ENCODE data around the gene UQCRFS1.
"Not testable (repeated sequence)": the region's sequence is repeated elsewhere in the genome, so short reads cannot be mapped to it uniquely, and the experiment has no call there.

The UQCRFS1 gene

DNA sequence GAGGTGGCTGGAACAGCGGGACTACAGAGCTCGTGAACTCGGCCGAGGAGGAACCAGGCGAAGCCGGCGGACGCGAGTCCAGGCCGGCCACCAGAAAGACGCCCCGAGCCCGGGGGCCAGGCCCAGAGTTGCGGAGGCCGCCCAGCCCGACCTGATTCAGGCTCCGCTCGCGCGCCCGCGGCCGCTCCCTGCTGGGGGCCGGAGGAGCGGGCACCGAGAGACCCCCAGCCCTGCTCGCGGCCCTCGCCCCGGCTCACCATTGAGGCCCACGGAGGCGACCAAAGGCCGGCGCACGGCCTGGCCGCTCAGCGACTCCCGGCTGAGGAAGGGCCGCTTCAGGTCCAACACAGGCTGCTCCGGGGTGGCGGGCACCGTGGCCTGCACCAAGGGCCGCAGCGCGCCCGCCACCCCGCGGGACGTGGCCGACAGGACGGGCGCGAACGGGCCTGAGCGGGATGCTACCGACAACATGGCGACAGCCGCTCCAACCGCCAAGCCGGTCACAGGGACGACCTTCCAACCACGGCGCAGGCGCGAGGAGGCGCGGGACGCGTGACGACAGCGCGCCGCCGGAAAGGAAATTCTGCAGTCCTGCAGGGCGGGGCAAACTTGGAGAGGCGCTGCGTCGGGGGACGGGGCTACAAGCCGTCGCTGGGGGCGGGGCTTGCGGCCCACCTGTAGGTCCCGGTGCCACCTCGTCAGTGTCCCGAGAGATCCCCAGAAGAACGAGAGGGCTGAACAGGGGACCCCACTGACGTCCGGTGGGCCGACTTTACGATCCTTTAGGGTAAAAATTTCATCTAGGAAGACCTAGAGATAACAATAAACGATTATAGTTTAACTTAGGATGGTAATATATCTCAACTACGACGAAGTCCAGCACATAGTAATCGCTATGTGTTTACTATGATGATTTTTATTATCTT, at the start of gene UQCRFS1:
UQCRFS1 (minus strand) TSS at position 504 of the 926 bp plus-strand sequence; CDS start at position 471, 33 bp downstream.
- peak within 1 kb of the TSS; percentile 73 for H3K4me3 ChIP-seq (ENCODE audit: low read length)
- H3K36me3 ChIP-seq (ENCODE audit: control insufficient read depth, insufficient read depth, low read length): no peaks in the 10 kb centered on the region
- no peaks in the 10 kb centered on the region for H3K9me3 ChIP-seq (ENCODE audit: control insufficient read depth, low read length)
- peak within 1 kb of the TSS; percentile 99 for H3K9ac ChIP-seq (ENCODE audit: low read length)
- H3K4me1 ChIP-seq (ENCODE audit: control insufficient read depth, insufficient read depth, low read length): no peaks in the 10 kb centered on the region
- H3K27me3 ChIP-seq (ENCODE audit: control insufficient read depth, insufficient read depth, low read length): no peaks in the 10 kb centered on the region

DNA sequence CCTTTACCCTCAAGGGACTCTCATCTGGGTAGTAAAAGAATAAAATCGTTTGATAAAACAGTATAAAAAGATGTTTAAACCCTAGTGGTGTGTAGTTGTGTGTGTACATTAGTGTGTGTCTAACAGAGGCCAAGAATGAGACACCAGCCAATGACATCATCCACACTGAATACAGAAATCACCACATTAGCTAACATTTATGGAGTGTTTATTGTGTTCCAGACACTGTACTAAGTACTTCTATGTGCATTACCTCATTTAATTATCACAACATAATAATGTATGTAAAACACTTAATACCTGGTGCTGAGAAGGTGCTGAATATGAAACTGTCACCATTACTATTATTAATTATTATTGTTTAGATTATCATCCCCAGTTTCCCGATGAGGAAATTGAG, 49.1 kb upstream of the UQCRFS1 start:
- H3K9ac ChIP-seq (ENCODE audit: low read length): no peak overlapping the region
- H3K4me3 ChIP-seq (ENCODE audit: low read length): no peak overlapping the region
- no peaks in the 10 kb centered on the region for H3K4me1 ChIP-seq (ENCODE audit: control insufficient read depth, insufficient read depth, low read length)
- no peaks in the 10 kb centered on the region for H3K36me3 ChIP-seq (ENCODE audit: control insufficient read depth, insufficient read depth, low read length)
- no peaks in the 10 kb centered on the region for H3K27me3 ChIP-seq (ENCODE audit: control insufficient read depth, insufficient read depth, low read length)
- no peaks in the 10 kb centered on the region for H3K9me3 ChIP-seq (ENCODE audit: control insufficient read depth, low read length)

DNA sequence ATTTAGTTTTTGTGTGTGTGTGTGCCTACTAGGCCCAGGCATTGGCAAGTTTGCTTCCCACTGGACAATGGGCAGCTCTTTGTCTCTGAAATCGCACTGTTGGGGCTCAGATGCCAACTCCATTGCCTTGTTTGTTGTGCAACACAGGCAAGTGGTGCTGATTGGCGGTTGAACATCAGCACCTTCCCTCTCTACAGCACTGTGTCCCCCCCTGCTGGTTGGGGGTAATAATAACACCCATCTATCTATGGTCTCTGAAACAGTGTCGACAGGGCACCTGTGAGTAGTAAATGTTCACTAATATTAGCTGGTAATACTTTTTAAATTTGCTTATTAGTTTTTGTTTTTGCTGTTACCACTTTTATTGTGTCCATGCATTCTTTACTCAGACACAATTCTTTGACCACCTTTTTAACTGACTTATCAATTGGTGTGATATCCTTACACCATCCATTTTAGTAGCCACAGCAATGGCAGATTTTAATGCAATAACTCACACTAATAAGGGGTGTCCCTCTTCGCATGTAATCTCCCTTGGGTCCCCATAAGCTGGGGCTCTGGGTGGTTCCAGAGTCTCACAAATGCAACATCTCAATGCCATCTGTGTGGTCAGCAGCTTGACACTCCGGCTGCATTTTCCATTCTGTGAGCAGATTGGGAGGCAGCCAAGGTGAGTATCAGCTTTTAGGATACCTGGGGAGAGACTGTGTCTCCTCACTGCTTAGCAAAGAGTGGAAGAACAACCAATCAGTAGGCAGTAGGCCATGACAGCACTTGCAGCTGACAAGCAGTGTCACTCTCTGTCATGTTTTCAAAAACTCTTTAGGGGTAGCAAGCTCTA, 47.7 kb upstream of the UQCRFS1 start:
- Histone ChIP-seq H3K36me3 (ENCODE audit: control insufficient read depth, insufficient read depth, low read length) (no peaks in the 10 kb centered on the region), H3K9me3 (ENCODE audit: control insufficient read depth, low read length) (no peaks in the 10 kb centered on the region), H3K4me3 (ENCODE audit: low read length) (no peak overlapping the region), H3K9ac (ENCODE audit: low read length) (no peak overlapping the region), H3K4me1 (ENCODE audit: control insufficient read depth, insufficient read depth, low read length) (no peaks in the 10 kb centered on the region), H3K27me3 (ENCODE audit: control insufficient read depth, insufficient read depth, low read length) (no peaks in the 10 kb centered on the region)

DNA sequence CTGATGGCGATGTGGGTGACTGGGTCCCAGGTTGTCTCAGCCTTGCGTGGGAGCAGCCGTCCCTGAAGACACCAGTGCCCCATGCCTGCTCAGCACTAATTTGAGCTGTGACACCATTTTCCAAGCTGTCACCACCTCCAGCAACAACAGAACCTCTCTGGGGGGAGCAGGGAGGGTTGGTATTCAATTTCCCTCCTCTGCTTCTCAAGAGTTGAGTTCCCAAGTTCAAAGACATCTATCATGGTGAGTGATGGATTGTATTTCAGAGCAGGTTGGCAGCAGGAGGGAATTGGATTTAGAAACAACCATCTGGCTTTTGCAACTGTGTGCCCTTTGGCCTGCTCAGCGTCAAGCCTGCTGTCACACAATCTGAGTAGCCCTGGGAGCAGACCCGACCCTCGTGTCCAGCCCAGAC, 46.9 kb upstream of the UQCRFS1 start:
- H3K36me3 ChIP-seq (ENCODE audit: control insufficient read depth, insufficient read depth, low read length): no peaks in the 10 kb centered on the region
- no peaks in the 10 kb centered on the region for H3K4me1 ChIP-seq (ENCODE audit: control insufficient read depth, insufficient read depth, low read length)
- H3K9me3 ChIP-seq (ENCODE audit: control insufficient read depth, low read length): no peaks in the 10 kb centered on the region
- no peak overlapping the region for H3K4me3 ChIP-seq (ENCODE audit: low read length)
- no peaks in the 10 kb centered on the region for H3K27me3 ChIP-seq (ENCODE audit: control insufficient read depth, insufficient read depth, low read length)
- H3K9ac ChIP-seq (ENCODE audit: low read length): no peak overlapping the region

DNA sequence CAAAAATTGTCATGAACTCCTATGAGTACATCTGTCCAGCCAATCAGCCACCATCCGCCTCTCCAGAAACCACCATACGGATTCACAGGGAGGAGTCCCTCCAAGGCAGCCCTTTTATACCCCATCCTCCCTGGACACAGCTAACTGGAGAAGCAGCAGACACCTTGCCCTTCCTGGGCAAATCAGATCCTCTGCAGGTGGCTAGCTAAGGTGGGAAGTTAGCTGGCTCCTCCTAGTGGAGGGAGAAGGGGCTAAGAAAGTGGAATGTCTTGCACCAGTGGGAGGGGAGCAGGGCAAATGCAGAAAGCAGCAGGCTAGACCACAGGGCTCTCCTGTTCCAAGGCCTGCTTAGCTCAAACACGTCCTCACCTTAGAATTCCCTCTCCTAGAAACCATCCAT, 46.2 kb upstream of the UQCRFS1 start:
- no peaks in the 10 kb centered on the region for H3K4me1 ChIP-seq (ENCODE audit: control insufficient read depth, insufficient read depth, low read length)
- H3K27me3 ChIP-seq (ENCODE audit: control insufficient read depth, insufficient read depth, low read length): no peaks in the 10 kb centered on the region
- no peaks in the 10 kb centered on the region for H3K36me3 ChIP-seq (ENCODE audit: control insufficient read depth, insufficient read depth, low read length)
- H3K9ac ChIP-seq (ENCODE audit: low read length): no peak overlapping the region
- H3K9me3 ChIP-seq (ENCODE audit: control insufficient read depth, low read length): no peaks in the 10 kb centered on the region
- no peak overlapping the region for H3K4me3 ChIP-seq (ENCODE audit: low read length)

DNA sequence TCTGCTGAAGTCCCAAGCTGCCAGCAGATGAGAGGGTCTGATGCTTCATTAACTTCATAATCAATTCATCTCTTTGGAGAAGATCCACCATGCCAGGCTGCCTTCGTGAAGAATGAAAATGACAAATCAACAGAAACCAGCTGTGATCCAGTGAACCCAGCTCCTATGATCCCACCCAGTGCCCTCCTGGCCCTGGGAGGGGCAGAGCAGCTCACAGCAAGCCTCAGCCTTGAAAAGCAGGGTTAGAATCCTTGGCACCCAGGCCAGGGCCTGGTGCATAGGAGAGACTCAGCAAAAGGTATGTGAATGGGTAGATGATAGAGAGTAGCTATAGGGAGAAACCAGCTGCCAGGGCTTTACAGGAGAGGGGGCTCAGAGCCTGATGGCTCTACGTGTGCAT, 43.6 kb upstream of the UQCRFS1 start:
- Histone ChIP-seq H3K9me3 (ENCODE audit: control insufficient read depth, low read length) (no peaks in the 10 kb centered on the region), H3K36me3 (ENCODE audit: control insufficient read depth, insufficient read depth, low read length) (no peaks in the 10 kb centered on the region), H3K27me3 (ENCODE audit: control insufficient read depth, insufficient read depth, low read length) (no peaks in the 10 kb centered on the region), H3K4me3 (ENCODE audit: low read length) (no peak overlapping the region), H3K9ac (ENCODE audit: low read length) (no peak overlapping the region), H3K4me1 (ENCODE audit: control insufficient read depth, insufficient read depth, low read length) (no peaks in the 10 kb centered on the region)

GRCh38 chr19:29255912-29256311, 43.0 kb upstream of the UQCRFS1 start:
- Histone ChIP-seq H3K27me3 (ENCODE audit: control insufficient read depth, insufficient read depth, low read length) (no peaks in the 10 kb centered on the region), H3K4me3 (ENCODE audit: low read length) (no peak overlapping the region), H3K36me3 (ENCODE audit: control insufficient read depth, insufficient read depth, low read length) (no peaks in the 10 kb centered on the region), H3K9me3 (ENCODE audit: control insufficient read depth, low read length) (no peaks in the 10 kb centered on the region), H3K4me1 (ENCODE audit: control insufficient read depth, insufficient read depth, low read length) (no peaks in the 10 kb centered on the region), H3K9ac (ENCODE audit: low read length) (no peak overlapping the region)

- H3K4me3 ChIP-seq (ENCODE audit: low read length): no peak overlapping the region
- no peaks in the 10 kb centered on the region for H3K9me3 ChIP-seq (ENCODE audit: control insufficient read depth, low read length)
- no peaks in the 10 kb centered on the region for H3K4me1 ChIP-seq (ENCODE audit: control insufficient read depth, insufficient read depth, low read length)
- H3K36me3 ChIP-seq (ENCODE audit: control insufficient read depth, insufficient read depth, low read length): no peaks in the 10 kb centered on the region
- H3K9ac ChIP-seq (ENCODE audit: low read length): no peak overlapping the region
- H3K27me3 ChIP-seq (ENCODE audit: control insufficient read depth, insufficient read depth, low read length): no peaks in the 10 kb centered on the region
Observed at GRCh38 chr19:29255006-29255405, 42.1 kb upstream of the UQCRFS1 start.

GRCh38 chr19:29249798-29250197, 36.8 kb upstream of the UQCRFS1 start:
- H3K9me3 ChIP-seq (ENCODE audit: control insufficient read depth, low read length); H3K9ac ChIP-seq (ENCODE audit: low read length); H3K36me3 ChIP-seq (ENCODE audit: control insufficient read depth, insufficient read depth, low read length); H3K4me1 ChIP-seq (ENCODE audit: control insufficient read depth, insufficient read depth, low read length); H3K4me3 ChIP-seq (ENCODE audit: low read length); H3K27me3 ChIP-seq (ENCODE audit: control insufficient read depth, insufficient read depth, low read length): not testable (repeated sequence)

DNA sequence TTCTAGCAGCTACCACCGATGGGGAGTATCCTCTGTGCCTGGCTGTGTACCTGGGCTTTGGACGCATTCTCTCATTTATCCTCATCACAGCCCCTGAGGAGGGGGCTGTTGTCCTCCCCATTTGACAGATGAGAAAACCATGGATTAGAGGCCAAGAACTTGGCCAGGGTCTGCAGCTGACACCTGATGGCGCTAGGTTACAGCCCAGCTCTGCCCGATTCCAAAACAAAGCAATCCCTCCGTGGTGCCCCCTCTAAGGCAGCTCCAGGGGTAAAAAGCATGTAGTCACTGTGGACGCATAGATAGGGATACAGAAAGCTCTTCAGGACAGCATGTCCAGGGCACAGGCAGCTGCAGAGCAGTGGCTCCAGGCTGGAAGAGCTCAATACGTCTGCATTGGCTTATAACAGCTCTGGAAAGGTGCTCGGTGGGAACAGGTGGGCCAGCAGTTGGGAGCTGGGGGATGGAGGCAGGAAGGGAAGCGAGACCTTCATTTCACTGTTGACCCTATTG, 35.4 kb upstream of the UQCRFS1 start:
- H3K36me3 ChIP-seq (ENCODE audit: control insufficient read depth, insufficient read depth, low read length): no peaks in the 10 kb centered on the region
- no peak overlapping the region for H3K9ac ChIP-seq (ENCODE audit: low read length)
- no peak overlapping the region for H3K4me3 ChIP-seq (ENCODE audit: low read length)
- H3K27me3 ChIP-seq (ENCODE audit: control insufficient read depth, insufficient read depth, low read length): peaks cover 3% of the 10 kb centered on the region
- H3K4me1 ChIP-seq (ENCODE audit: control insufficient read depth, insufficient read depth, low read length): peaks cover 3% of the 10 kb centered on the region
- H3K9me3 ChIP-seq (ENCODE audit: control insufficient read depth, low read length): no peaks in the 10 kb centered on the region

- H3K9me3 ChIP-seq (ENCODE audit: control insufficient read depth, low read length): no peaks in the 10 kb centered on the region
- H3K36me3 ChIP-seq (ENCODE audit: control insufficient read depth, insufficient read depth, low read length): no peaks in the 10 kb centered on the region
- no peak overlapping the region for H3K9ac ChIP-seq (ENCODE audit: low read length)
- H3K4me3 ChIP-seq (ENCODE audit: low read length): no peak overlapping the region
- H3K27me3 ChIP-seq (ENCODE audit: control insufficient read depth, insufficient read depth, low read length): peaks cover 3% of the 10 kb centered on the region
- peaks cover 3% of the 10 kb centered on the region for H3K4me1 ChIP-seq (ENCODE audit: control insufficient read depth, insufficient read depth, low read length)
Observed at GRCh38 chr19:29247872-29248271, 34.9 kb upstream of the UQCRFS1 start.

GRCh38 chr19:29247471-29247870, 34.5 kb upstream of the UQCRFS1 start:
- Histone ChIP-seq H3K9me3 (ENCODE audit: control insufficient read depth, low read length) (no peaks in the 10 kb centered on the region), H3K4me1 (ENCODE audit: control insufficient read depth, insufficient read depth, low read length) (peaks cover 3% of the 10 kb centered on the region), H3K4me3 (ENCODE audit: low read length) (no peak overlapping the region), H3K27me3 (ENCODE audit: control insufficient read depth, insufficient read depth, low read length) (peaks cover 3% of the 10 kb centered on the region), H3K36me3 (ENCODE audit: control insufficient read depth, insufficient read depth, low read length) (no peaks in the 10 kb centered on the region), H3K9ac (ENCODE audit: low read length) (no peak overlapping the region)

All from mucosa of stomach (tissue), 1 donor.